ENCODE data around the gene INTS15. TPM values are rescaled to one million over a fixed set of nuclear protein-coding genes. Genes with fewer than 3 reads are reported as not detected.

The INTS15 gene
- 31.3 and 39.1 TPM in 2 replicates for polyA plus RNA-seq (2012; rRNA removed)
- 23.3 and 29.6 TPM in 2 replicates for polyA plus RNA-seq (2012; cell fraction: cytosol; rRNA removed)
- 45.0 and 62.8 TPM in 2 replicates for polyA plus RNA-seq (2012; cell fraction: nucleus; rRNA removed)

- peaks cover 2 to 7% of the 10 kb centered on the region in 2 experiments; a peak in 1 of 4 replicates for H3K4me1 ChIP-seq (ENCODE audit: control insufficient read depth in 1 of 2, insufficient read depth in 2 of 2, low read depth in 1 of 2, low read length in 1 of 2)
- peak; percentile 99 for DNase-seq
- TF ChIP-seq FOSL2 (IDR thresholded peaks at IDR 0.05; ENCODE audit: borderline replicate concordance, low read depth): no peak
- TF ChIP-seq TAF1 (IDR thresholded peaks at IDR 0.05; ENCODE audit: borderline replicate concordance, low read depth, low read length): peak; percentile 96
- TF ChIP-seq ZBTB33 (IDR thresholded peaks at IDR 0.05; ENCODE audit: borderline replicate concordance, low read depth): no peak
- TF ChIP-seq PBX3 (IDR thresholded peaks at IDR 0.05): peak; percentile 26; the same call in 1 of the 2 replicates
- no peak for TF ChIP-seq TCF12 (IDR thresholded peaks at IDR 0.05)
- TF ChIP-seq TEAD4 (IDR thresholded peaks at IDR 0.05; ENCODE audit: borderline replicate concordance, insufficient read depth): no peak
- TF ChIP-seq MXI1 (IDR thresholded peaks at IDR 0.05; ENCODE audit: low read depth, low read length): peak; percentile 78
- TF ChIP-seq GABPA (IDR thresholded peaks at IDR 0.05; ENCODE audit: low read depth): peak; percentile 69
- TF ChIP-seq USF1 (IDR thresholded peaks at IDR 0.05; ENCODE audit: borderline replicate concordance, low read depth): no peak
- TF ChIP-seq POLR2AphosphoS5 (IDR thresholded peaks at IDR 0.05; ENCODE audit: low read depth, low read length): peak; percentile 88
- TF ChIP-seq MEF2A (IDR thresholded peaks at IDR 0.05; ENCODE audit: borderline replicate concordance, low read depth): no peak
- peak; percentile 55; the same call in 1 of the 2 replicates for TF ChIP-seq REST (IDR thresholded peaks at IDR 0.05; ENCODE audit: low read depth, low read length)
- TF ChIP-seq IRF3 (IDR thresholded peaks at IDR 0.05; ENCODE audit: low read depth, low read length): no peak
- no peak for TF ChIP-seq EZH2phosphoT487 (IDR thresholded peaks at IDR 0.05; ENCODE audit: borderline replicate concordance, low read depth)
- TF ChIP-seq YY1 (IDR thresholded peaks at IDR 0.05; ENCODE audit: low read depth): 0 out of 2 replicates have a peak, but pooled peaks have one; percentile 23
- TF ChIP-seq MAX (IDR thresholded peaks at IDR 0.05; ENCODE audit: low read depth): peak; percentile 65
- no peak for TF ChIP-seq GATA2 (CRISPR knock-in tag; IDR thresholded peaks at IDR 0.05)
- TF ChIP-seq CTCF (IDR thresholded peaks at IDR 0.05): peak; percentile 62
- TF ChIP-seq CHD2 (IDR thresholded peaks at IDR 0.05; ENCODE audit: low read length, partially characterized antibody): no peak
- no peak for TF ChIP-seq JUND (IDR thresholded peaks at IDR 0.05)
Measured at GRCh38 chr7:6589829-6590644, at the start of gene INTS15. Gene INTS15 (plus strand): TSS chr7:6590021. CDS start chr7:6590284, 263 bp downstream.

More at GRCh38 chr7:6589829-6590644, at the start of gene INTS15:
- Histone ChIP-seq H3K9me2 (no peaks in the 10 kb centered on the region), H3F3A (replicated peaks; ENCODE audit: insufficient read depth) (peaks cover 12% of the 10 kb centered on the region), H3K79me2 (ENCODE audit: insufficient read depth) (peaks cover 30% of the 10 kb centered on the region), H3K9me3 (no peaks in the 10 kb centered on the region), H3K27ac (ENCODE audit: low read depth in 2 of 2, low read length in 1 of 2) (peak within 1 kb of the TSS; percentile 62 to 75; a peak in 3 of 4 replicates), H3K4me3 (ENCODE audit: low read depth in 2 of 2, low read length in 1 of 2) (peak within 1 kb of the TSS; percentile 63 to 99), H3K4me2 (peak within 1 kb of the TSS; percentile 96), H3K36me3 (replicated peaks in 1 of 2; ENCODE audit: control insufficient read depth in 1 of 2, insufficient read depth in 2 of 2, low read length in 1 of 2) (peaks cover 23 to 60% of the 10 kb centered on the region in 2 experiments), H2AFZ (ENCODE audit: low read depth) (peak within 1 kb of the TSS; percentile 85), H3K9ac (peak within 1 kb of the TSS; percentile 80), H4K20me1 (ENCODE audit: insufficient read depth) (no peaks in the 10 kb centered on the region), H3K27me3 (ENCODE audit: insufficient read depth) (no peaks in the 10 kb centered on the region)
- WGBS (ENCODE audit: low lambda C conversion rate): under 1% methylated on average over 33 of the region's 107 CpGs
- ChIA-PET CTCF (interaction anchor here (0.5 to 4.2 kb wide), 35 partner anchors 8 to 723 kb away, joined by 3 to 65 read pairs (median 4); partner anchors contain the start of gene ZDHHC4), POLR2A (interaction anchor here (0.6 to 2.9 kb wide), 7 partner anchors 10 to 201 kb away, joined by 3 to 16 read pairs (median 4); partner anchors contain the start of genes ZDHHC4, ZNF316 and ZNF853)
